HG02852 (cell line): ENCODE measurements around the gene KIAA0586.
"Not testable (repeated sequence)": the region's sequence is repeated elsewhere in the genome, so short reads cannot be mapped to it uniquely, and the experiment has no call there.

ENCODE experiments used
- ATAC-seq: cut with Tn5 transposase; IDR thresholded peaks from one replicate; pipeline ENCODE4 v1.9.1; 2021; ENCODE audit warnings: mild to moderate bottlenecking, moderate library complexity; ENCODE audit not compliant: unreplicated experiment

The KIAA0586 gene

DNA sequence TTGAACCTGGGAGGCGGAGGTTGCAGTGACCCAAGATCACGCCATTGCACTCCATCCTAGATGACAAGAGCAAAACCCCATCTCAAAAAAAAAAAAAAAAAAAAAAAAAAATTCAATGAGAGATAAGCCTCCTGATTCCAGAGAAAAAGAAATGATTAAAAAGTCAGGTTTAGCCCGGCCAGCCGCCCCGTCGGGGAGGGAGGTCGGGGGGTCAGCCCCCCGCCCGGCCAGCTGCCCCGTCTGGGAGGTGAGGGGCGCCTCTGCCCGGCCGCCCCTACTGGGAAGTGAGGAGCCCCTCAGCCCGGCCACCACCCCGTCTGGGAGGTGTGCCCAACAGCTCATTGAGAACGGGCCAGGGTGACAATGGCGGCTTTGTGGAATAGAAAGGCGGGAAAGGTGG is 160.8 kb downstream of the KIAA0586 start:
- not testable (repeated sequence) for ATAC-seq

DNA sequence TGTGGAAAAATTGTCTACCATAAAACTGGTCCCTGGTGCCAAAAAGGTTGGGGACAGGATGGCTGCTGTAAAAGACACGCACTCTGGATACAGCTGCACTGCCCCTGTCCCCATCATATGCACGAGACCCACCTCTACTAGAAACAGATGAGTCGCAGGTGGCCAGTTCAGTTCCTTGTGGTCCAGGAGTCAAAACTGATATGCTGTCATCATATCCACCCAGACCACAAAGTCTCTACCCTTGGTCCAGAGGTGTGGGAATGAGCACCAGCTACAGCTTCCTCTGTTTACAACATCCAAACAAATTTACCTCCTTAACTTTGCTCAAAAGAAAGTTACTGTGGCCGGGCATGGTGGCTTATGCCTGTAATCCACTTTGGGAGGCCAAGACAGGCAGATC is 166.5 kb downstream of the KIAA0586 start:
- ATAC-seq = no peak

DNA sequence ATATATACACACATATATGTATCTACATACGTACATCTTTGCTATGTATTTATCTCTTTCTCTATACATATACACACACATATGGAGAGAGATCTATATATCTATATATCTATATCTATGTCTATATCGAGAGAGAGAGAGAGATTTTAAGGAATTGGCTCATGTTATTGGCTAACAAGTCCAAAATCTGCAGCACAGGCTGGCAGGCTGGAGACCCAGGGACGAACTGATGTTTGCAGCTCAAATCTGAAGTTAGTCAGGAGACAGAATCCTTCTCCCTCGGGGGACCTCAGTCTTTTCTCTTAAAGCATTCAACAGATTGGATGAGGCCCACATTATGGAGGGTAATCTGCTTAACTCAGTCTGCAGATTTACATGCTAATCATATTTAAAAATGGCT is 169.5 kb downstream of the KIAA0586 start:
- no peak for ATAC-seq

DNA sequence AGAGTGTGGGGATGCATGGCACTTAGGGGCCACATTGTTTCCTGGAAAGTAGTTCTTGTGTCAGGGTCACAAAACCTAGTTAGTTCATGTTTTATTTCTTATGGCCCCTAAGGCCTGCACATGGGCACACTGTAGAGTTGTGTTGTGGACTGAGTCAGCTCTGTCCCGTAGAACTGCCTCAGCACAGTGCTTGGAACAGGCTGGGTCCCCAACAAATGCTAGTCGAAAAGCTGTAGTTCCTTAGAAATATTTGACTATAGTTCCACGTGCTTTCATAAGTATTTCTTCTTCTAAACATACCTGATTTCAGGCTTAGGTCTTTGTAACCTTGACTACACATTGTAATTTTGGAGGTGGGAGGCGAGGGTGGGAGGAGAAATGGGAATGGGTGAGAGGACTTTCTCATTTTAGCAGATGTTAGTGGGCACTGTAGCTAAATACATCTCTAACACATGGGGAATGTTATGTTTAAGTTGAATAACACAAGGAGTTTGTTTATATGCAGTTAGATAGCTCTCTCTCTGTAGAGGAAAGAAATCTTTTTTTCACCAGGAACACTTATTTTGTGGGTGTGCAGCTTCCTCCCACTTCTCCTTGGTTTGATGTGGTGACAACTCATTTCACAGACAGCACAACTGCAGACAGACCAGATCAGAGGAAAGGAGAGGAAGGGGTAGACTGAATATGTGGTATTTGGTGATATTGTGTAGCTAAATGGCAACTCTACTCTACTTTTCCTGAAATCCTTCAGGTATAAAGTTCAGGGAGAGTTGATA is 170.7 kb downstream of the KIAA0586 start:
- no peak for ATAC-seq

DNA sequence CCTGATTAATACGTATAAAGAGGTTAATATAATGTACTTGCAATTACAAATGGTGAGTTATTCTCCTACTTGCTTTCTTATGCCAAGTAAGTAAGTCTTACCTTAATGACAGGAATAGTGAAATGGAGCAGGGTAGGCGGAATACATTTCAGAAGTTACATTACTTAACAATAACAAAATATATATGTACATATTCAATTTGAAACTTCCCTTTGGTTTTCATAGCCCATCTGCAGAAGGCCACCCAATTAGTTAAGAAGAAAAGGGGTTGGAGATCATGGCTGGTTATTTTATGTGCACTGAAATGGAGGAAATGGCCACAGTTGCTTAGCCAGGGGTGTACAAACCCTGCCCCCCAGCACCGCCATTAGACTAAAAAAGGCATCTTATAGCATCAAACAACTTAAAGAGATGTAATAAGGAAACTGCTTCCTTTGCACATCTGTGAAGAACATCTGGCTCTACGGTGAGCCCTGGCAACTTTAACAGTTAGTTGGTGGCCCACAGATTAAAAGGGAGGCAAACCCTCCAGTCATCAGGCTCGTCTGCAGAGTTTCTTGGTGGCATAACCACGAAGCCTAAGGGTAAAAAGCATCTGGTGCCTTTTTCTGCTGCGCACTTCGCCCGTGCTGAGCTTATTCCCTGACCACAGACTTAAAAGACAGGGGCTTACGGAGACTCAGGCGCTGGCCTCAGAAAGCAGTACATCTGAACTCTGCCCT is 171.4 kb downstream of the KIAA0586 start:
- no peak for ATAC-seq

DNA sequence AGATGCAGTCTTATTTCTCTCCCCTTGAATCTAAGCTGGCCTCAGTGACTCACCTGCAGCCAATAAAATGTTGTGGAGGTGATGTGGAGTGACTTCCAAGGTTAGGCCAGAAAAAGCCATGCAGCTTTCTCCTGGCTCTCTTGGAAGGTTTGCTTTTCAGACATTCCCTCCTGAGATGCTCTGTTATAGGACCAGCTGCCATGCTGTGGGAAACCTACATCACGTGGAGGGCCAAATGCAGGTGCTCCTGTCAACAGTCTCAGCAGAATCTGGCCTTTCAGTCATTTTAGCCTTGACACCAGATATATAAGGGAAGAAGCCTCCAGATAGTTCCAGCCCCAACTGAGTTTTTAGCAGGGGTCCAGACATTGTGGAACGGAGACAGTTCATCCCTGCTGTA is 172.2 kb downstream of the KIAA0586 start:
- no peak for ATAC-seq
